ENCODE data around the gene PLEKHA1.

PLEKHA1 gene

GRCh38 chr10:122417667-122418066 lies 43.2 kb downstream of the PLEKHA1 start:
- H3K9me3 Mint-ChIP-seq: no peaks in the 10 kb centered on the region
- DNase-seq: no peak
- peaks cover 79% of the 10 kb centered on the region for H3K36me3 Mint-ChIP-seq (ENCODE audit: low read depth)
- H3K4me3 Mint-ChIP-seq: peak overlapping the region; percentile 8
- peaks cover 77% of the 10 kb centered on the region for H3K4me1 Mint-ChIP-seq (ENCODE audit: low read depth)
- H3K27me3 Mint-ChIP-seq: no peaks in the 10 kb centered on the region
- H3K27ac Mint-ChIP-seq: peak overlapping the region; percentile 64

GRCh38 chr10:122419016-122419415 lies 44.5 kb downstream of the PLEKHA1 start:
- H3K4me1 Mint-ChIP-seq (ENCODE audit: low read depth): peaks cover 81% of the 10 kb centered on the region
- DNase-seq: no peak
- peaks cover 72% of the 10 kb centered on the region for H3K36me3 Mint-ChIP-seq (ENCODE audit: low read depth)
- no peaks in the 10 kb centered on the region for H3K27me3 Mint-ChIP-seq
- H3K9me3 Mint-ChIP-seq: no peaks in the 10 kb centered on the region
- no peak overlapping the region for H3K4me3 Mint-ChIP-seq
- H3K27ac Mint-ChIP-seq: no peak overlapping the region

- Mint-ChIP-seq H3K36me3 (ENCODE audit: low read depth) (peaks cover 70% of the 10 kb centered on the region), H3K27ac (no peak overlapping the region), H3K4me3 (no peak overlapping the region), H3K4me1 (ENCODE audit: low read depth) (peaks cover 80% of the 10 kb centered on the region), H3K9me3 (no peaks in the 10 kb centered on the region), H3K27me3 (no peaks in the 10 kb centered on the region)
- DNase-seq: no peak
Observed at GRCh38 chr10:122419876-122420623, 45.5 kb downstream of the PLEKHA1 start.

GRCh38 chr10:122420624-122421007 lies 46.1 kb downstream of the PLEKHA1 start:
- Mint-ChIP-seq H3K4me3 (no peak overlapping the region), H3K27me3 (no peaks in the 10 kb centered on the region), H3K9me3 (no peaks in the 10 kb centered on the region), H3K36me3 (ENCODE audit: low read depth) (peaks cover 65% of the 10 kb centered on the region), H3K27ac (peak overlapping the region; percentile 48), H3K4me1 (ENCODE audit: low read depth) (peaks cover 74% of the 10 kb centered on the region)
- no peak for DNase-seq

- Mint-ChIP-seq H3K36me3 (ENCODE audit: low read depth) (peaks cover 63% of the 10 kb centered on the region), H3K4me3 (no peak overlapping the region), H3K4me1 (ENCODE audit: low read depth) (peaks cover 71% of the 10 kb centered on the region), H3K27ac (peak overlapping the region; percentile 48), H3K27me3 (no peaks in the 10 kb centered on the region), H3K9me3 (no peaks in the 10 kb centered on the region)
- no peak for DNase-seq
Observed at GRCh38 chr10:122421054-122421625, 46.6 kb downstream of the PLEKHA1 start.

GRCh38 chr10:122421742-122422141 lies 47.2 kb downstream of the PLEKHA1 start:
- no peak for DNase-seq
- peaks cover 67% of the 10 kb centered on the region for H3K4me1 Mint-ChIP-seq (ENCODE audit: low read depth)
- H3K36me3 Mint-ChIP-seq (ENCODE audit: low read depth): peaks cover 59% of the 10 kb centered on the region
- no peaks in the 10 kb centered on the region for H3K9me3 Mint-ChIP-seq
- H3K27ac Mint-ChIP-seq: peak overlapping the region; percentile 33
- H3K27me3 Mint-ChIP-seq: no peaks in the 10 kb centered on the region
- no peak overlapping the region for H3K4me3 Mint-ChIP-seq

GRCh38 chr10:122422266-122422989 lies 47.9 kb downstream of the PLEKHA1 start:
- no peaks in the 10 kb centered on the region for H3K9me3 Mint-ChIP-seq
- DNase-seq: no peak
- no peak overlapping the region for H3K4me3 Mint-ChIP-seq
- peak overlapping the region; percentile 63 for H3K27ac Mint-ChIP-seq
- peaks cover 69% of the 10 kb centered on the region for H3K4me1 Mint-ChIP-seq (ENCODE audit: low read depth)
- no peaks in the 10 kb centered on the region for H3K27me3 Mint-ChIP-seq
- H3K36me3 Mint-ChIP-seq (ENCODE audit: low read depth): peaks cover 60% of the 10 kb centered on the region

- H3K27me3 Mint-ChIP-seq: no peaks in the 10 kb centered on the region
- DNase-seq: no peak
- H3K4me3 Mint-ChIP-seq: no peak overlapping the region
- no peak overlapping the region for H3K27ac Mint-ChIP-seq
- H3K9me3 Mint-ChIP-seq: no peaks in the 10 kb centered on the region
- peaks cover 50% of the 10 kb centered on the region for H3K36me3 Mint-ChIP-seq (ENCODE audit: low read depth)
- peaks cover 59% of the 10 kb centered on the region for H3K4me1 Mint-ChIP-seq (ENCODE audit: low read depth)
Observed at GRCh38 chr10:122424059-122424458, 49.6 kb downstream of the PLEKHA1 start.

- H3K27ac Mint-ChIP-seq: peak overlapping the region; percentile 22
- peaks cover 35% of the 10 kb centered on the region for H3K4me1 Mint-ChIP-seq (ENCODE audit: low read depth)
- H3K27me3 Mint-ChIP-seq: no peaks in the 10 kb centered on the region
- DNase-seq: no peak
- no peaks in the 10 kb centered on the region for H3K9me3 Mint-ChIP-seq
- peaks cover 49% of the 10 kb centered on the region for H3K36me3 Mint-ChIP-seq (ENCODE audit: low read depth)
- no peak overlapping the region for H3K4me3 Mint-ChIP-seq
Observed at GRCh38 chr10:122426829-122427228, 52.3 kb downstream of the PLEKHA1 start.

- no peak overlapping the region for H3K4me3 Mint-ChIP-seq
Observed at GRCh38 chr10:122427280-122427679, 52.8 kb downstream of the PLEKHA1 start.

GRCh38 chr10:122435212-122435827 lies 60.8 kb downstream of the PLEKHA1 start:
- Mint-ChIP-seq H3K27ac (no peak overlapping the region), H3K9me3 (no peaks in the 10 kb centered on the region)

More at GRCh38 chr10:122427280-122427679, 52.8 kb downstream of the PLEKHA1 start:
- no peaks in the 10 kb centered on the region for H3K27me3 Mint-ChIP-seq
- H3K9me3 Mint-ChIP-seq: no peaks in the 10 kb centered on the region
- DNase-seq: no peak
- H3K4me1 Mint-ChIP-seq (ENCODE audit: low read depth): peaks cover 30% of the 10 kb centered on the region
- peak overlapping the region; percentile 22 for H3K27ac Mint-ChIP-seq
- H3K36me3 Mint-ChIP-seq (ENCODE audit: low read depth): peaks cover 51% of the 10 kb centered on the region

GRCh38 chr10:122441961-122442360 lies 67.5 kb downstream of the PLEKHA1 start:
- no peak overlapping the region for H3K27ac Mint-ChIP-seq
- H3K36me3 Mint-ChIP-seq (ENCODE audit: low read depth): no peaks in the 10 kb centered on the region

More at GRCh38 chr10:122435212-122435827, 60.8 kb downstream of the PLEKHA1 start:
- H3K36me3 Mint-ChIP-seq (ENCODE audit: low read depth): peaks cover 9% of the 10 kb centered on the region
- no peaks in the 10 kb centered on the region for H3K4me1 Mint-ChIP-seq (ENCODE audit: low read depth)
- no peak for DNase-seq
- no peak overlapping the region for H3K4me3 Mint-ChIP-seq
- H3K27me3 Mint-ChIP-seq: no peaks in the 10 kb centered on the region

GRCh38 chr10:122445469-122445868 lies 71.0 kb downstream of the PLEKHA1 start:
- Mint-ChIP-seq H3K4me3 (no peak overlapping the region), H3K27me3 (peaks cover 9% of the 10 kb centered on the region), H3K4me1 (ENCODE audit: low read depth) (no peaks in the 10 kb centered on the region), H3K27ac (no peak overlapping the region), H3K36me3 (ENCODE audit: low read depth) (no peaks in the 10 kb centered on the region), H3K9me3 (no peaks in the 10 kb centered on the region)
- DNase-seq: no peak

More at GRCh38 chr10:122441961-122442360, 67.5 kb downstream of the PLEKHA1 start:
- DNase-seq: no peak
- H3K4me1 Mint-ChIP-seq (ENCODE audit: low read depth): no peaks in the 10 kb centered on the region
- H3K9me3 Mint-ChIP-seq: no peaks in the 10 kb centered on the region
- no peak overlapping the region for H3K4me3 Mint-ChIP-seq
- peaks cover 2% of the 10 kb centered on the region for H3K27me3 Mint-ChIP-seq

GRCh38 chr10:122445904-122446303 lies 71.4 kb downstream of the PLEKHA1 start:
- no peak overlapping the region for H3K4me3 Mint-ChIP-seq
- no peak for DNase-seq
- no peaks in the 10 kb centered on the region for H3K9me3 Mint-ChIP-seq
- no peaks in the 10 kb centered on the region for H3K36me3 Mint-ChIP-seq (ENCODE audit: low read depth)
- H3K27me3 Mint-ChIP-seq: peaks cover 13% of the 10 kb centered on the region
- no peak overlapping the region for H3K27ac Mint-ChIP-seq
- H3K4me1 Mint-ChIP-seq (ENCODE audit: low read depth): no peaks in the 10 kb centered on the region
